HEK293 (cell line): Measurements from ENCODE around the gene RPS27.

Experiments used
- KLF9 ChIP-seq: fragments of 450-650 bp; formaldehyde crosslinking; IDR thresholded peaks from 2 replicates; pipeline ENCODE4 v1.5.1; 2016; ENCODE audit warnings: missing biosample characterization, missing genetic modification characterization, low read depth
- MYNN ChIP-seq: fragments of 450-650 bp; formaldehyde crosslinking; IDR thresholded peaks from 2 replicates; pipeline ENCODE4 v1.5.1; 2016; ENCODE audit warnings: missing biosample characterization, missing genetic modification characterization, borderline replicate concordance
- RBAK ChIP-seq: fragments of 450-650 bp; formaldehyde crosslinking; IDR thresholded peaks from 2 replicates; pipeline ENCODE4 v1.5.1; 2016; ENCODE audit warnings: missing biosample characterization, missing genetic modification characterization
- SP2 ChIP-seq: fragments of 450-650 bp; formaldehyde crosslinking; IDR thresholded peaks from 2 replicates; pipeline ENCODE4 v1.5.1; 2016; ENCODE audit warnings: missing biosample characterization, missing genetic modification characterization
- SP7 ChIP-seq: fragments of 450-650 bp; formaldehyde crosslinking; IDR thresholded peaks from 2 replicates; pipeline ENCODE4 v1.5.1; 2016; ENCODE audit warnings: missing biosample characterization, missing genetic modification characterization
- ZBTB17 ChIP-seq: fragments of 450-650 bp; formaldehyde crosslinking; IDR thresholded peaks from 2 replicates; pipeline ENCODE4 v1.5.1; 2016; ENCODE audit warnings: missing biosample characterization, missing genetic modification characterization
- ZBTB21 ChIP-seq: fragments of 450-650 bp; formaldehyde crosslinking; IDR thresholded peaks from 2 replicates; pipeline ENCODE4 v1.5.1; 2017; ENCODE audit warnings: missing biosample characterization, missing genetic modification characterization
- ZBTB26 ChIP-seq: fragments of 450-650 bp; formaldehyde crosslinking; optimal IDR thresholded peaks from 2 replicates; pipeline ENCODE3; 2016; ENCODE audit warnings: missing biosample characterization, mild to moderate bottlenecking, missing genetic modification characterization
- ZFHX2 ChIP-seq: fragments of 450-650 bp; formaldehyde crosslinking; conservative IDR thresholded peaks from 2 replicates; pipeline ENCODE4 v1.5.1; 2016; ENCODE audit warnings: missing biosample characterization, missing genetic modification characterization
- ZNF133 ChIP-seq: fragments of 450-650 bp; formaldehyde crosslinking; IDR thresholded peaks from 2 replicates; pipeline ENCODE4 v1.5.1; 2016; ENCODE audit warnings: missing biosample characterization, missing genetic modification characterization
- ZNF138 ChIP-seq: fragments of 450-650 bp; formaldehyde crosslinking; IDR thresholded peaks from 2 replicates; pipeline ENCODE4 v1.5.1; 2016; ENCODE audit warnings: missing biosample characterization, missing genetic modification characterization, borderline replicate concordance
- ZNF148 ChIP-seq: fragments of 450-650 bp; formaldehyde crosslinking; IDR thresholded peaks from 2 replicates; pipeline ENCODE4 v1.5.0; 2017; ENCODE audit warnings: missing biosample characterization, missing genetic modification characterization, borderline replicate concordance
- ZNF175 ChIP-seq: fragments of 450-650 bp; formaldehyde crosslinking; IDR thresholded peaks from 2 replicates; pipeline ENCODE4 v1.5.1; 2016; ENCODE audit warnings: missing biosample characterization, missing genetic modification characterization
- ZNF214 ChIP-seq: fragments of 450-650 bp; formaldehyde crosslinking; IDR thresholded peaks from 2 replicates; pipeline ENCODE4 v1.5.1; 2017; ENCODE audit warnings: missing biosample characterization, mild to moderate bottlenecking, missing genetic modification characterization, borderline replicate concordance
- ZNF223 ChIP-seq: fragments of 450-650 bp; formaldehyde crosslinking; IDR thresholded peaks from 2 replicates; pipeline ENCODE4 v1.5.1; 2016; ENCODE audit warnings: missing biosample characterization, missing genetic modification characterization
- ZNF266 ChIP-seq: fragments of 450-650 bp; formaldehyde crosslinking; IDR thresholded peaks from 2 replicates; pipeline ENCODE4 v1.5.1; 2016; ENCODE audit warnings: missing biosample characterization, missing genetic modification characterization, low read depth
- ZNF274 ChIP-seq, 2 experiments: fragments of 200-500 bp in 1 of 2; fragments of 450-650 bp in 1 of 2; sonication (Bioruptor generic) in 1 of 2; formaldehyde crosslinking in 1 of 2; IDR thresholded peaks; 2 replicates each; pipeline versions ENCODE4 v1.5.1 to v1.6.1; 2014 to 2016; ENCODE audit warnings: borderline replicate concordance in 1 of 2, inconsistent platforms in 1 of 2, low read length in 1 of 2, missing biosample characterization in 1 of 2, missing genetic modification characterization in 1 of 2
- ZNF292 ChIP-seq: fragments of 450-650 bp; formaldehyde crosslinking; IDR thresholded peaks from 2 replicates; pipeline ENCODE4 v1.5.1; 2016; ENCODE audit warnings: low read depth, missing biosample characterization, missing genetic modification characterization, borderline replicate concordance
- ZNF311 ChIP-seq: fragments of 450-650 bp; formaldehyde crosslinking; IDR thresholded peaks from 2 replicates; pipeline ENCODE4 v1.5.1; 2017; ENCODE audit warnings: missing biosample characterization, missing genetic modification characterization, borderline replicate concordance
- ZNF366 ChIP-seq: fragments of 450-650 bp; formaldehyde crosslinking; conservative IDR thresholded peaks from 2 replicates; pipeline ENCODE4 v1.5.1; 2016; ENCODE audit warnings: missing biosample characterization, missing genetic modification characterization
- ZNF37A ChIP-seq: fragments of 450-650 bp; IDR thresholded peaks from 2 replicates; pipeline ENCODE4 v1.5.1; 2018; ENCODE audit warnings: missing biosample characterization, missing genetic modification characterization
- ZNF426 ChIP-seq: fragments of 450-650 bp; formaldehyde crosslinking; IDR thresholded peaks from 2 replicates; pipeline ENCODE4 v1.5.1; 2017; ENCODE audit warnings: missing biosample characterization, missing genetic modification characterization, mild to moderate bottlenecking, inconsistent platforms, moderate library complexity
- ZNF488 ChIP-seq: fragments of 450-650 bp; formaldehyde crosslinking; IDR thresholded peaks from 2 replicates; pipeline ENCODE4 v1.5.1; 2016; ENCODE audit warnings: missing biosample characterization, missing genetic modification characterization
- ZNF521 ChIP-seq: fragments of 450-650 bp; formaldehyde crosslinking; IDR thresholded peaks from 2 replicates; pipeline ENCODE4 v1.5.1; 2017; ENCODE audit warnings: missing biosample characterization, mild to moderate bottlenecking, missing genetic modification characterization
- ZNF560 ChIP-seq: fragments of 450-650 bp; formaldehyde crosslinking; IDR thresholded peaks from 2 replicates; pipeline ENCODE4 v1.5.1; 2017; ENCODE audit warnings: missing biosample characterization, missing genetic modification characterization, borderline replicate concordance
- ZNF596 ChIP-seq: fragments of 450-650 bp; IDR thresholded peaks from 2 replicates; pipeline ENCODE4 v1.5.0; 2018; ENCODE audit warnings: missing biosample characterization, mild to moderate bottlenecking, missing genetic modification characterization, moderate library complexity
- ZNF600 ChIP-seq: fragments of 450-650 bp; formaldehyde crosslinking; IDR thresholded peaks from 2 replicates; pipeline ENCODE4 v1.5.1; 2016; ENCODE audit warnings: missing biosample characterization, missing genetic modification characterization
- ZNF623 ChIP-seq: fragments of 450-650 bp; formaldehyde crosslinking; IDR thresholded peaks from 2 replicates; pipeline ENCODE4 v1.5.1; 2016; ENCODE audit warnings: missing biosample characterization, missing genetic modification characterization
- ZNF692 ChIP-seq: fragments of 450-650 bp; formaldehyde crosslinking; IDR thresholded peaks from 2 replicates; pipeline ENCODE4 v1.5.1; 2016; ENCODE audit warnings: missing biosample characterization, missing genetic modification characterization
- ZNF701 ChIP-seq: fragments of 450-650 bp; formaldehyde crosslinking; IDR thresholded peaks from 2 replicates; pipeline ENCODE4 v1.5.1; 2016; ENCODE audit warnings: missing biosample characterization, missing genetic modification characterization
- ZNF707 ChIP-seq: fragments of 450-650 bp; formaldehyde crosslinking; IDR thresholded peaks from 2 replicates; pipeline ENCODE4 v1.5.1; 2016; ENCODE audit warnings: missing biosample characterization, missing genetic modification characterization
- ZNF785 ChIP-seq: fragments of 450-650 bp; formaldehyde crosslinking; IDR thresholded peaks from 2 replicates; pipeline ENCODE4 v1.5.1; 2016; ENCODE audit warnings: missing biosample characterization, missing genetic modification characterization
- ZNF843 ChIP-seq: fragments of 450-650 bp; formaldehyde crosslinking; IDR thresholded peaks from 2 replicates; pipeline ENCODE4 v1.5.1; 2016; ENCODE audit warnings: missing biosample characterization, missing genetic modification characterization
- ZSCAN4 ChIP-seq: fragments of 450-650 bp; formaldehyde crosslinking; IDR thresholded peaks from 2 replicates; pipeline ENCODE4 v1.5.1; 2017; ENCODE audit warnings: missing biosample characterization, missing genetic modification characterization
- ZXDB ChIP-seq: fragments of 450-650 bp; formaldehyde crosslinking; IDR thresholded peaks from 2 replicates; pipeline ENCODE4 v1.5.1; 2016; ENCODE audit warnings: missing biosample characterization, missing genetic modification characterization

RPS27 gene

GRCh38 chr1:153963850-153964331, 26.7 kb upstream of the RPS27 start (continued):
- TF ChIP-seq ZNF596 (tag by site-specific recombination) (no peak), ZNF843 (tag by site-specific recombination) (no peak), ZNF366 (tag by site-specific recombination) (peak; percentile 82), MYNN (tag by site-specific recombination) (no peak), ZNF785 (tag by site-specific recombination) (no peak), ZBTB21 (tag by site-specific recombination) (no peak), ZNF701 (tag by site-specific recombination) (no peak), ZXDB (no peak), ZBTB17 (peak; percentile 45), ZNF175 (tag by site-specific recombination) (no peak), ZBTB26 (tag by site-specific recombination) (no peak), ZNF311 (tag by site-specific recombination) (no peak), ZFHX2 (tag by site-specific recombination) (peak; percentile 78), ZNF138 (tag by site-specific recombination) (no peak), SP7 (tag by site-specific recombination) (no peak), ZNF292 (tag by site-specific recombination) (no peak), ZNF37A (no peak), ZSCAN4 (no peak), ZNF560 (tag by site-specific recombination) (no peak), ZNF148 (tag by site-specific recombination) (no peak), ZNF707 (no peak), SP2 (tag by site-specific recombination) (no peak; the same call in 1 of the 2 replicates), ZNF426 (tag by site-specific recombination) (no peak), ZNF223 (no peak), ZNF623 (tag by site-specific recombination) (0 out of 2 replicates have a peak, but pooled peaks have one; percentile 15), RBAK (tag by site-specific recombination) (no peak), KLF9 (tag by site-specific recombination) (0 out of 2 replicates have a peak, but pooled peaks have one; percentile 29), ZNF214 (tag by site-specific recombination) (no peak), ZNF133 (no peak), ZNF266 (tag by site-specific recombination) (no peak), ZNF692 (tag by site-specific recombination) (no peak; the same call in 1 of the 2 replicates), ZNF488 (no peak), ZNF521 (tag by site-specific recombination) (no peak), ZNF600 (tag by site-specific recombination) (peak; percentile 40; the same call in 1 of the 2 replicates), ZNF274 (IDR thresholded peaks at IDR 0.05; ENCODE audit: low read length) (no peak), ZNF274 (tag by site-specific recombination; IDR thresholded peaks at IDR 0.05; ENCODE audit: borderline replicate concordance) (no peak)
